C4-2B (cell line): ENCODE measurements around the gene FBXW11.

Source experiments
- H3K27ac ChIP-seq: fragments of 450-650 bp; 2 replicates; pipeline ENCODE4 v1.5.1; 2017
- ZFX ChIP-seq: fragments of 450-650 bp; IDR thresholded peaks from 2 replicates; pipeline ENCODE4 v1.6.1; 2017
- TF ChIP-seq, protein P1 (sequence below): fragments of 450-650 bp; conservative IDR thresholded peaks from 2 replicates; pipeline ENCODE4 v1.5.1; 2017; ENCODE audit warnings: mild to moderate bottlenecking

Gene FBXW11

DNA sequence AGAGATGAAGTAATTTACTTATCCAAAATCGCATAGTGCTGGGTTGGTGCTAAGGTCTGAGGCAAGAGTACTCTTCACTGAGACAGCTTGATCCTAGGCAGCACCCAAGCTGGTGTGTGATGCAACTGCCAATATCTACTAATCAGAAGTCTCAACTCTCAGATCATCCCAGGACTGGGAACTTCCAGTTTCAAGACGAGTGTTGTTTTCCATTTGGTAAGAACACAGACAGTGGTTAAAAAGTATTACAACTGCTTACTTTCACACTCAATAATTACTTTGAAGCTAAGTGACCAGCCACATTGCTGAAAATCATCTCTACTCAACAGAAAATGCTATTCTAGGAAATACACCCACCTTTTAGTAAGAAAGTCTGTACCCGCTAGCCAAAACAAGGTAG, 45.3 kb downstream of the FBXW11 start:
- H3K27ac ChIP-seq, result no peak overlapping the region
- TF ChIP-seq ZFX, result no peak
- TF ChIP-seq, protein P1, sequence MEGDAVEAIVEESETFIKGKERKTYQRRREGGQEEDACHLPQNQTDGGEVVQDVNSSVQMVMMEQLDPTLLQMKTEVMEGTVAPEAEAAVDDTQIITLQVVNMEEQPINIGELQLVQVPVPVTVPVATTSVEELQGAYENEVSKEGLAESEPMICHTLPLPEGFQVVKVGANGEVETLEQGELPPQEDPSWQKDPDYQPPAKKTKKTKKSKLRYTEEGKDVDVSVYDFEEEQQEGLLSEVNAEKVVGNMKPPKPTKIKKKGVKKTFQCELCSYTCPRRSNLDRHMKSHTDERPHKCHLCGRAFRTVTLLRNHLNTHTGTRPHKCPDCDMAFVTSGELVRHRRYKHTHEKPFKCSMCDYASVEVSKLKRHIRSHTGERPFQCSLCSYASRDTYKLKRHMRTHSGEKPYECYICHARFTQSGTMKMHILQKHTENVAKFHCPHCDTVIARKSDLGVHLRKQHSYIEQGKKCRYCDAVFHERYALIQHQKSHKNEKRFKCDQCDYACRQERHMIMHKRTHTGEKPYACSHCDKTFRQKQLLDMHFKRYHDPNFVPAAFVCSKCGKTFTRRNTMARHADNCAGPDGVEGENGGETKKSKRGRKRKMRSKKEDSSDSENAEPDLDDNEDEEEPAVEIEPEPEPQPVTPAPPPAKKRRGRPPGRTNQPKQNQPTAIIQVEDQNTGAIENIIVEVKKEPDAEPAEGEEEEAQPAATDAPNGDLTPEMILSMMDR, result no peak

DNA sequence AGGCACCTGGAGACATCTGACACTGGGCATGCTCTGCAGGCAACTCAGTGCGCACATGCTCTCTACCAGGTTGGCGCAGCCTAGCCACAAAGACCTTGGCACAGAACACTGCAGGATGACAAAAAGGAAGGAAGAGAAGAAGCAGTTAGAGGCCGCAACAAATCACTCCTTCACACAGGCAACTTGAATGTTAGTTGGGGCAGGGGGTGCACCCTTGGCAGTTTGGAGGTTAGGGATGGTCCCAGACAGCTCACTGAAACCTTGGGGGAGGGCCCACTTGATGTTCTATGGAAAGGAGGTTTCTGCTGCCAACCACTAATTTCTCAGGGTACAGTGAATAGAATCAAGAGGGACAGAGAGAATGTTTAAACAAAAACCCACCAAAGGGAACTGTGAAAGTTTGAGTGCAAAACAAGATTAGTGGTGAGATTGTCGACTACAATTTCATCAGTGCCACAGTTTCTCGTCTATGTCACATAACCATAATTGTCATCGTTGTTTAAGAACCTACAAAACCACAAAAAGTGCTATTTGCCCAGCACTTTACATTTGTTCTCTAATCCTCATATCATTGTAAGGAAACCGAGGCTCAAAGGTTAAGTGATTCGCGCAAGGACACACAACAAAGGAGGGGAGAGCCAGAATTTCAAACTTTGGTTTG, 48.7 kb downstream of the FBXW11 start:
- H3K27ac ChIP-seq, result peak overlapping the region; percentile 57
- TF ChIP-seq ZFX, result no peak
- TF ChIP-seq, protein P1, result no peak

DNA sequence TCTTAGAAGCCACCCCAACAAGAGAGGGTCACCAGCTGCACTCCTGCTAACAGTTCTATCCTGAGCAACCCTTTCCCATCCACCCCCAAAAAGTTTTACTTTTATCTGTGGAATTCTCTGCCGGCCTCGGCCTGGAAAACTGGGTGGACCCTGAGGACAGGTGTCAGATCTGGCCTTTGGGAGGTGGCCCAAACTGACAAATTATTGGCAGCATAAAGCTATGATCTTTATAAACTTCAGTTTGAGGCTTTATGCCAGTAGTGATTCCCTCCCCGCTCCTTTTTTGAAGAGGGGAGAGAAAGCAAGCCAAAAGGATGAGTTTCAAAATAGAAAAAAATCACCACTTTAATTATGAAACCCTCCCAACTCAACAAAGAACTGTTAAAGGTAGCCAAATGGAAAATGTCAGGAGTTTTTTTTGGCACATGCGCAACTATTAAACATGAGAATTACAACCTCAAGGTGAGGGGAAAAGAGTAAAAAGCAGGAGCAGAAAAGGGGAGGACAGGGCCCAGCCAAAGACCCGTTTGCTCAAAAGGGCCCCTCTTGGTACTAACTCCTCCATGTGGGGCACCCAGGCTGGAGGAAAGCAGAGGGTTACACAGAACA, 49.4 kb downstream of the FBXW11 start:
- TF ChIP-seq, protein P1, result no peak
- TF ChIP-seq ZFX, result no peak
- peak overlapping the region; percentile 57 for H3K27ac ChIP-seq

DNA sequence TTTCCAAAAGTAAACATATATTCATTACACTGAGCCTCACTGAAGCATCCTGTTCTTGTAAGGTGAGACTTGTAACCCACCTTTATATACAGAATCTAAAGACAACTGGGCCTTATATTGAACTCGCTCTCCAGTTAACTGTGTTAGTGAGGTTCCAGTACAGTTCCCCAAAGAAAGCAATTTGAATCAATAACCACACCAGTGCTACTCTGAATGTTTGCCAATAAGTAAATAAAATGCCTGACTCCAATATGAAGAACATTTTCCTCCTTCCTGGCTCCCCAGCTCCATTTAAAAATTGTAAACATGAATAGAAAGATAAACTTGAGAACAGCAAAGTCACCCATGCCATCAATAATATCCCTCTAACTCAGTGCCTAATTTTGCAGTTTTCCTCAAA, 50.1 kb downstream of the FBXW11 start:
- TF ChIP-seq, protein P1, result no peak
- no peak for TF ChIP-seq ZFX
- H3K27ac ChIP-seq, result no peak overlapping the region

DNA sequence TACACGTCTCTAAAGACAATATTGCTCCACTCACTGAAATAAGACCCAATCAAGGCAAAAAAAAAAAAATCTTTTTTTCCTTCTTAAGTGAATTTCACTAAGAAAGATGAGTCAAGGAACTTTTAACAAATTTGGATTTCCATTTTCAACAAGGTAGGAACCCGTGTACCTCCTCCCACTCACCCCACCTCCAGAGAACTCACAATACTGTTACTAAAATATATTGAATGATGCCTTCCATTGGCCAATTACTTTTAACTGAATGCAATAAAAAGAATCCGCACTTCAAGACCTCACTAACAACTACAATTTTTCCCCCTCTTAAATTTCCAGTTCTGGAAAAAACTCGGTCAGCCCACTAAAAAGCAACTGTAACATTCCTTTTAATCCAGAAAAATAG, 50.7 kb downstream of the FBXW11 start:
- no peak overlapping the region for H3K27ac ChIP-seq
- no peak for TF ChIP-seq ZFX
- TF ChIP-seq, protein P1, result no peak

DNA sequence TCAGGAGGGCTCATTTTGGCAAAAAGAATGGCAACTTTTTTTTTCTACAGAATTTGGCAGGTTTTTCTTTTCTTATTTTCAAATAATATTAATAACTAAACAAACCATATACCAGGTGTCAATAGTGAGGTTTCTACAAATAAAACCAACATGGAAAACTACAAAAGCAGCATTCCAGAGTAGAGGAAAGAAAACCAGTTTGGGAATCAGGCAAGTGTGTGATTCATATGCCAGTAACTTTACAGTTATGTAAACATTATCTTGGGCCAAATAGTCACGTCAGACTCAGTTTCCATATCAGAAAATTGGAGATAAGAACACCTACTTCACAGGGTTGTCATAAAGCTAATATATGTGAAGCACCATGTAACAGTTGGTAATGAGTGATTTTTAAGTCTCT, 51.7 kb downstream of the FBXW11 start:
- H3K27ac ChIP-seq, result no peak overlapping the region
- TF ChIP-seq, protein P1, result no peak
- TF ChIP-seq ZFX, result no peak

DNA sequence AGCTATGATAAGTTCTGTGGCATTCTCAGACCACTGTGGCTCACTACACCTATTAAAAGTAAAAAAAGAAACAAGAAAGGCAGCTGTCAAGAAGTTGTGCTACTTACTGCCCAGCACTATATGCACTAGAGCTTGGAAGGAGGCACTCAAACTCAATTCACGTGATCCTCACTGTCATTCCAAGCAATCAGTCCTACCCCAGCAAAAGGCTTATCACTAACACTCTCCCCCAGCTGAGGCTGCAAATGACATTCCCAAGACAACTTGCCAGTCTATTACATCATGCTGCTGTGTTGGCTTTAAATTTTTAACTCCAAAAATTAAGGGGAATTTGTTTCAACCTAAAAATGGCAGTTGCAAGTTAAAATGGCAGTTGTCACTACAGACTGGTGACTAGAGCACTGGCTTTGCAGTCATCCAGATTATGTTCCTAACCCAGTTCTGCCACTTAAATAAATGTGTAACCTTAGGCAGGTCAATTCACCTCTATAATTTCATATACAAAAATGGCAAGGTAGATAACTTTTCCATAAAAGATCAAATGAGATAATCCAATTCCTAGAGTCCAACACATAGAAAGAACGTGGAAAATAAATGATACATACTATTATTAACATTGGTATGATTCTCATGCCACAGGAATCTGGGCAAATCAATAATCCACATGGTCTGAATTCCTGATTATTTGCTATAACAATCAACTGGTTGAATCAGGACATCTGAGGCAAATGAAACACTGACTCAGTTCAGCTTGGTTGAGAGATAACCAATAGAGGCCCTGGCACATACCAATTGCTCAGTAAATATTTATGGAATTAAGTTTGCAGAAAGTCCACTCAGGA, 52.4 kb downstream of the FBXW11 start:
- TF ChIP-seq, protein P1, result no peak
- no peak for TF ChIP-seq ZFX
- H3K27ac ChIP-seq, result no peak overlapping the region
